HG03064 (cell line): ENCODE measurements around the gene RNU2-63P.
A peak's percentile ranks its signal among the peaks of the same experiment; 100 is the strongest.
"Not testable (repeated sequence)": the region's sequence is repeated elsewhere in the genome, so short reads cannot be mapped to it uniquely, and the experiment has no call there.

Experiments used
- ATAC-seq: cut with Tn5 transposase; IDR thresholded peaks from one replicate; pipeline ENCODE4 v1.9.1; 2021; ENCODE audit warnings: low read depth; ENCODE audit not compliant: unreplicated experiment

RNU2-63P gene

DNA sequence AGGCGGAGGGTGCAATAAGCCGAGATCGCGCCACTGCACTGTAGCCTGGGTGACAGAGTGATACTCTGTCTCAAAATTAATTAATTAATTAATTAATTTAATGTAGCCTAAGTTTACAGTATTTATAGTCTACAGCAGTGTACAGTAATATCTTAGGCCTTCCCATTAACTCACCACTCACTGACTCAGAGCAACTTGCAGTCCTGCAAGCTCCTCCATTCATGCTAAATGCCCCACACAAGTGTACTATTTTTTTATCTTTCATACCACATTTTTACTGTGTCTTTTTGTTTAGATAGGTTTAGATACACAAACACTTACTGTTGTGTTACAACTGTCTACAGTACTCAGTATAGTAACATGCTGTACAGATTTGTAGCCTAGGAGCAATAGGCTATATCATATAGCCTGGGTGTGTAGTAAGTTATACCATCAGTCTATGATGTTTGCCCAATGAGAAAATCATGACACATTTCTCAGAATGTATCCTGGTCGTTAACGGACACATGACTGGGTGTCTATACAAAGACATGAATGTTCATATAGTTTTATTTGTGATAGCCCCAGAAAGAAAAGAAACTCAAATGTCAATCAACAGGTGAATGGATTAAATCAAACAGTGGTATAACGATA lies 15.8 kb upstream of the RNU2-63P start:
- no peak for ATAC-seq

DNA sequence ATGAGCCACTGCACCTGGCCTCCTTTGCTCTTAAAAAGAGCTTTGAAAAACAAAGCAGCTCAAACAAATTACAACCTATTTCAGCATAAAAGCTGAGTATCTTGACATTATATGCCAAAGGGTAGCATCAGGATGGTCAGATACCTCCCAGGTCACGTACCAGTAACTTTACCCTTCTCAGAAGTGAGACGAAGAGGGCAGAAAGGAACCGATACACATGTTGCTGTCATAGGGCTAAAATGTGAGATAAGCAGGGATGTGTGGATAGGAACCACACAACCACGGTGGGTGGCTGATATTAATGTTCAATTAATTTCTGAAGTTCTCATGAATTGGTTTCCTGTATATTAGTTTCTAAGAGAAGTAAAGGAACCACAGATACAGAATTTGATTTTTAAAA lies 12.6 kb upstream of the RNU2-63P start:
- no peak for ATAC-seq

- ATAC-seq: no peak
These were observed 11.5 kb upstream of the RNU2-63P start for GRCh38 chr2:88027697-88028389.

DNA sequence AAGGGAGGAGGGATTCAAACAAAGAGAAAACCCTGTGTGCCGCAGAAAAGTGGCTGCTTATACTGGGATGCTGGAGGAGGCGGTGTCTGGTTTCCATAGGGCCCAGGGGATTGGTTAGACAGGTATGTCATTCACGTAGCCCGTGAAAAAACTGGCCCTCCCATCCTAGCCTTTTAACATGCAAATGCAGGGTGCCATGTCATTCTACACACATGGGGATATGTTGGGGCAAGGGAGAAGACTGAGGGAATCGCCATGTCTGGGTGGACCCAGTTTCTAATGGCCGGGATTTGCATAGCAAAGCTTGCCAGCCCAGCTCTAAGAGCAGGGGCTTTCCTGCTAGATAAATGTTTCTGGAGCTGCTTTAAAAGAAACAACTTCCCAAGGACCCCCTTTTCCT lies 8.2 kb upstream of the RNU2-63P start:
- no peak for ATAC-seq

DNA sequence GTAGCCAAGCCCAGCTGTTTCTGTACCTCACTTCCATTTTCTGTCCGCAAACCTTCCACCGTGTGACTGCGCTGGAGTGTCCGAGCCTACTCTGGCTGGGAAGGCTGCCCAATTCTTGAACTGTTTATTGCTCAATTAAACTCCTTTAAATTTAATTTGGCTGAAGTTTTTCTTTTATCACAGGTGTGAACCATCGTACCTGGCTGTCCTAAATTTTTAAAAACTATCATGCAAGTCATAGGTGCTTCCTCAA lies 6.2 kb upstream of the RNU2-63P start:
- no peak for ATAC-seq

DNA sequence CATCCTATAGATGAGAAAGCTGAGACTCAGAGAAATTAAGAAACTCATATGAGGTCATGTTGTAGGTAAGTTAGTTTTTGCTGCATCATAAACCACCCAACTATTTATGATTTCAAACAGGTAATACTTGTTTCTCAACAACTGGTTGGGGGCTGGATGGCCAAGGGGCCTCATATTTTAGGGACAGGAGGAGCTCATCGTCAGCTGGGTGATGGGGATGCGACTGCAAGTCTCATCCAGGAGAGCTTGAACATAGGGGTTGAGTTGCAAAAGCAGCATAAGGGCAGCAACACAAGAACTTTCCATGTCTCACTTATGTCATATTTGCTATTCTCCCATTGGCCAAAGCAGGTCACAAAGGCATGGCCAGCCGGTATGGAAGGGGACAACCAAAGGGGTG lies 3.6 kb upstream of the RNU2-63P start:
- no peak for ATAC-seq

- no peak for ATAC-seq
These were observed 2.6 kb upstream of the RNU2-63P start for GRCh38 chr2:88018909-88019308.

GRCh38 chr2:88018077-88018805 lies 1.9 kb upstream of the RNU2-63P start:
- not testable (repeated sequence) for ATAC-seq

DNA sequence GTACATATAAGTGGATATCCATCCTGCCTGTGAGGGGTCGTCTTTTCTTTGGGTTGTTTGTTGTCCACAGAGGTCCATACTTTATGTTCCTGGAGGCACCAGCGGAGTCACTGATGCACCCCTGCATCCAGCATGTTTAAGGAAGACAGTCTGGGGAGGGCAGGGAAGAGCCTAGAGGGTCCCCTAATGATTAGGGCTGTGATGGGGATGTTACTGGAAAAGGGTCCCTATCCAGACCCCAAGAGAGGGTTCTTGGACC lies 1.4 kb upstream of the RNU2-63P start:
- not testable (repeated sequence) for ATAC-seq

DNA sequence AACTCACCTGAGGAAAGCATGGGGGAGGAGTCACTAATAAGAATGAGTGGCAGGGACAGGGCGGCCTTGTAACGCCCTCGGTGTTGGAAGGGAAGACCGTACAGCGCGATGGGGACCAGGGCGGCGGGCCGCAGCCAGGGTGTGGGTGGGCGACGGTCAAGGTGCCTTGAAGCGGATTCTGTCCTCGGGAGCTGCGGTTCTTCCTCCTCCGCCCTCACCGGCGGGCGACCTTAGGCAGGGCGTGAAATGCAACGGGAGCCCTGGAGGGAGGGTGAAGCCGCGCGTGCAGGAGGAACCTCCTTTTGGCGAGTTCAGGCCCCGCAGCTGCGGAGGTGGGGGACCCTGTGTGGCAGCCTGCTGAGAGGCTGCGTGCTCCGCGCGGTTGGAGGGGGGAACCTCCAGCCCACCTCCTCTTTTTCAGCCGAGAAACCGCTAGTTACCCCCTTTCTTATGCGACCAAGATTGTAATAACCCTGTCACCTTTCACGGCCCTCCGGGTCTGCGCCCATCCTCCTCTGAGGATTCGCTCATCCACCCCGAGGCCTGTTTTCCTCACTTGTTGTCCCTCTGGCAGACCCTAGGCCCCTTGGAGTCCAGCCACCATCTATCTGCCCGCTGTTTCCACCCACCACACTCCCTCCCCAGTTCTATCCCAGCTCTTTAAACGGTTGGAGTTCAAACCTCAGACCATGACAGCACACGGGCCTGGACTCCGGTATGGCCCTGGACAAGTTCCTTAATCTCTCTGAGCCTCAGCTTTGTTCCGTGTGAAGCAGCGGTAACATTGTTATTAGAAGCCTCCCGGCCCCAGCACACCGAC lies 823 bp upstream of the RNU2-63P start:
- peak; percentile 59 for ATAC-seq

DNA sequence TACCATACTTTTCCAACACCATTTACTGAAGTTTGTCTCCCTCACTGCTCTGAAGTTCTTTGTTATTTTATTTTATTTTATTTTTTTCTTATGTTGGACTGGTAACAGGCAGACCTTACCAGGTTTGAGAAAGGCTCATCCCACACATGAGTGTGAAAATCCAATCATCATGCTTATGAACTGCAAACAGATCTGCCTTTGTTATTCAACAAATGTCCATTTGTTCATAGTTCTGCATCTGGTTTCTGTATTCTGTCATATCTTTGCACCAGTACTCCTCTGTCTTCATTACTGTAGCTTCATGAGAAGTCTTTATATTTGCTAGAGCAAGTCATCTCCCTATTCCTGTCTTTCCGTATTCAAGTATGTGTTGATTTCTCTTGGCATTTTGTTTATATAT lies 5.3 kb downstream of the RNU2-63P start:
- no peak for ATAC-seq

DNA sequence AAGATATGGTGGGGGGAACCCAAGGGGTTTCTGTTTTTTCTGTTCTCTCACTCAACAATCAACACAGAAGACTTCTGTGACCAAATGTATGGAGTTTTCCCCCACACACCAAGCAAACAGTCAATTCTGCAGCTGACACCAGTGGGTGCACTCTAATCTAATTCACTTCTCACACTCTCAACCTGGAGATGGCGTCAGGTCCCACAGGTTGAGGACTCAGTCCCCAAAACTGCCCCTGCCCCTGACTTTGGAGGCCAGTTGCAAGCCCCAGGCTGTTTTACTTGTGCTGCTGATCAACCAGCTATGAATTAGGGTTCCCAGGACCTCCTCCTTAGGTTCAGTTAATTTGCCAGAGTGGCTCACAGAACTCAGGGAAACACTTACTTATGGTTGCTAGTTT lies 6.2 kb downstream of the RNU2-63P start:
- ATAC-seq: no peak

DNA sequence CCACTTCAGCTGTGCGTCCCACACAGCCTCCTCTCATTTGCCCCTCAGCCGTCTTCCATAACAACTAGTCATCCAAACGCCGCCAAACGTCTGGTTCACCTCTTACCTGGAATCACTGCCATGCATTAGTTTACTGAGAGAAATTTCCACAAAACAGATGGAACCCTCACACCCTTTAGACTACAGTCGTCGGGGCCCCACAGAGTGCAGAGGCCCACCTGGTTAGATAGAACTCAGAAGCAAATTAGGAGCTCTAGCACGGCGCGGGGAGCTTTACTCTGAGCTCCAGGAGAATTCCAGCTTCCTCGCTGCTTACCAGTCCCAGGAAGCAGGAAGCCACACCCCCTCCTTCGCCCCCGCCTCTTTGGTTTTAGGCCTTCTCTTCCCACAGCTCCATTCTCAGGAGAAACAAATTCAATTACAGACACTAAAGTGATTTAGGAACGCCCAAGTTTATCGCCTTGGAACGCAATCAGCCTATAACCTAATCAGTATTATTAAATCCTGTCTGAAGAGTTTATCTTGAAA lies 9.4 kb downstream of the RNU2-63P start:
- ATAC-seq: no peak

- no peak for ATAC-seq
These were observed 10.6 kb downstream of the RNU2-63P start for GRCh38 chr2:88005776-88006175.

- no peak for ATAC-seq
These were observed 13.1 kb downstream of the RNU2-63P start for GRCh38 chr2:88003074-88003755.

DNA sequence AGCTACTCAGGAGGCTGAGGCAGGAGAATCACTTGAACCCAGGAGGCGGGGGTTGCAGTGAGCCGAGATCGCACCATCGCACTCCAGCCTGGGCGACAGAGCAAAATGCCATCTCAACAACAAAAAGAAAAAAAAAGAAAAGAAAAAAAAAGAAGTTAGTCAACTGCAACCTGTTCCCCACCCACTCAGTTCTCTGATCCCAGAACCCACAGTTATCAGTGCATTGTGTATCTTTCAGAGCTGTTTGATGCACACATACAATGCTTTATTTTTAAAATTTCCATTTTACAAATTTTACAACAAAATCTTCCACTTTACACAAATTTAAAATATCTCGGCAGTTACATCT lies 14.0 kb downstream of the RNU2-63P start:
- ATAC-seq: no peak

DNA sequence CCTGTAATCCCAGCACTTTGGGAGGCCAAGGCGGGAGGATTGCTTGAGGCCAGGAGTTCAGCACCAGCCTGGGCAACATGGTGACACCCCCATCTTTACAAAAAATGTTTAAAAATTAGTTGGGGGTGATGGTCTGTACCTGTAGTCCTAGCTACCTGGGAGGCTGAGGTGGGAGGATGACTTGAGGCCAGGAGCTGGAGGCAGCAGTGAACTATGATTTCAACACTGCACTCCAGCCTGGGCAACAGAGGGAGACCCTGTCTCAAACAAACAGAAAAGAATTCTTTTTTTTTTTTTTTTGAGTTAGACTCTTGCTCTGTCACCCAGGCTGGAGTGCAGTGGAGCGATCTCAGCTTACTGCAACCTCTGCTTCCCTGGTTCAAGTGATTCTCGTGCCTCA lies 15.9 kb downstream of the RNU2-63P start:
- not testable (repeated sequence) for ATAC-seq

GRCh38 chr2:87996570-87996969 lies 19.8 kb downstream of the RNU2-63P start:
- ATAC-seq: no peak

GRCh38 chr2:87995756-87996155 lies 20.6 kb downstream of the RNU2-63P start:
- no peak for ATAC-seq

GRCh38 chr2:87994304-87994850 lies 22.0 kb downstream of the RNU2-63P start:
- ATAC-seq: not testable (repeated sequence)
